BJ (cell line): ENCODE results near the gene SNRK. TPM values are rescaled to one million over a fixed set of nuclear protein-coding genes. Genes with fewer than 3 reads are reported as not detected.

Experiments used
- CTCF ChIA-PET: fragments of 350-600 bp; formaldehyde crosslinking; extraction: SDS; loops from one replicate; lab custom pipeline; 2021; ENCODE audit warnings: antibody characterized with exemption, inconsistent platforms; lab: Yijun Ruan, JAX
- POLR2A ChIA-PET: fragments of 300-600 bp; sonication (Branson Sonifier 250); formaldehyde crosslinking; extraction: SDS; loops from one replicate; lab custom pipeline; 2021; ENCODE audit warnings: antibody characterized with exemption; lab: Charles Lee
- DNase-seq: peaks from one replicate; pipeline ENCODE4 v3.0.0-alpha.2; 2011; ENCODE audit warnings: low read depth
- H3K27me3 ChIP-seq: 2 replicates; pipeline ENCODE4 v1.6.0; 2011; ENCODE audit warnings: low read length; ENCODE audit not compliant: control insufficient read depth, insufficient read depth
- H3K36me3 ChIP-seq: 2 replicates; pipeline ENCODE4 v1.5.1; 2011; ENCODE audit warnings: low read length; ENCODE audit not compliant: control insufficient read depth, insufficient read depth
- H3K4me3 ChIP-seq: 2 replicates; pipeline ENCODE4 v1.5.1; 2011; ENCODE audit warnings: low read depth, mild to moderate bottlenecking, control low read depth, low read length
- polyA plus RNA-seq: library from polyadenylated mRNA; depleted of rRNA; stranded (reverse); fragments of >200 nt; gene quantifications from 2 replicates; pipeline ENCODE4 v1.2.3, GENCODE V29; 2011
- TF ChIP-seq, protein P1 (sequence below): IDR thresholded peaks from 2 replicates; pipeline ENCODE4 v1.5.1; 2011; ENCODE audit warnings: low read depth, mild to moderate bottlenecking, control low read depth, inconsistent platforms, low read length, moderate library complexity; ENCODE audit not compliant: insufficient read depth

SNRK gene
- polyA plus RNA-seq, 1 experiment: 11.5 TPM

DNA sequence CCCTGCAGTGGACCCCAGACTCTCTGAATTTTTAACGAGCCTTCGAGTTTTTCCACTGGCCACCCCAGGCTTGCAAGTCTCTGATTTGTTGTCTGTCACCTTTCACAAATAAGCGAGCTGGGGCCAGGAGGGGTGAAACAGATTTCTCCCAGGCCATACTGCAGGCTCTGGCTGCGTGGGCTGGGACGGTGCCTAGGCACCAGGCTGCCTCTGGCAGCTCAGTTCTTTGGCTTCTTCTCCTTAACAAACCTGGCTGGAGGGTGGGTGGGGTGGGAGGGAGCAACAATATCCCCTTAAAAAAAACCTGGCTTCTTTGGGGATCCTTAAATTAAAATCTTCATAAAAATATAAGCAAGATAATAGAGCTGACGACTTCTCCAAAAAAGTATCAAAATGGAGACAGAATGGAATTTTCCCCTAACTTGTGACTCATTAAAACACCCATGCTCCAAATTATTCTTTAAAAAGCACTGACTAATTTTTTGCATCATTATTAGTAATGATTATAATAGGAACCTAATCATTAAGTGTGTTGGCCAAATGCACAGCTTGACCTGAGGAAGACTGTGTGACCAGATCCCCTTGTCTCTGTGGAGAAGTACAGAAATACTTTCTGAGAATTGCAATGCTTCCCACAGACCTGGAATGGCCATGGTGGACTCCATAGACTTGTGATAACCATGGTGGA, 84.1 kb downstream of the SNRK start:
- no peaks in the 10 kb centered on the region for H3K36me3 ChIP-seq
- H3K27me3 ChIP-seq: no peaks in the 10 kb centered on the region
- TF ChIP-seq, protein P1, sequence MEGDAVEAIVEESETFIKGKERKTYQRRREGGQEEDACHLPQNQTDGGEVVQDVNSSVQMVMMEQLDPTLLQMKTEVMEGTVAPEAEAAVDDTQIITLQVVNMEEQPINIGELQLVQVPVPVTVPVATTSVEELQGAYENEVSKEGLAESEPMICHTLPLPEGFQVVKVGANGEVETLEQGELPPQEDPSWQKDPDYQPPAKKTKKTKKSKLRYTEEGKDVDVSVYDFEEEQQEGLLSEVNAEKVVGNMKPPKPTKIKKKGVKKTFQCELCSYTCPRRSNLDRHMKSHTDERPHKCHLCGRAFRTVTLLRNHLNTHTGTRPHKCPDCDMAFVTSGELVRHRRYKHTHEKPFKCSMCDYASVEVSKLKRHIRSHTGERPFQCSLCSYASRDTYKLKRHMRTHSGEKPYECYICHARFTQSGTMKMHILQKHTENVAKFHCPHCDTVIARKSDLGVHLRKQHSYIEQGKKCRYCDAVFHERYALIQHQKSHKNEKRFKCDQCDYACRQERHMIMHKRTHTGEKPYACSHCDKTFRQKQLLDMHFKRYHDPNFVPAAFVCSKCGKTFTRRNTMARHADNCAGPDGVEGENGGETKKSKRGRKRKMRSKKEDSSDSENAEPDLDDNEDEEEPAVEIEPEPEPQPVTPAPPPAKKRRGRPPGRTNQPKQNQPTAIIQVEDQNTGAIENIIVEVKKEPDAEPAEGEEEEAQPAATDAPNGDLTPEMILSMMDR: no peak
- no peak for DNase-seq
- POLR2A ChIA-PET: interaction anchor here (0.5 kb wide), 1 partner anchor 627 kb away, joined by 15 read pairs; no protein-coding TSS in a partner anchor
- CTCF ChIA-PET: no interaction called here
- H3K4me3 ChIP-seq: no peak overlapping the region

DNA sequence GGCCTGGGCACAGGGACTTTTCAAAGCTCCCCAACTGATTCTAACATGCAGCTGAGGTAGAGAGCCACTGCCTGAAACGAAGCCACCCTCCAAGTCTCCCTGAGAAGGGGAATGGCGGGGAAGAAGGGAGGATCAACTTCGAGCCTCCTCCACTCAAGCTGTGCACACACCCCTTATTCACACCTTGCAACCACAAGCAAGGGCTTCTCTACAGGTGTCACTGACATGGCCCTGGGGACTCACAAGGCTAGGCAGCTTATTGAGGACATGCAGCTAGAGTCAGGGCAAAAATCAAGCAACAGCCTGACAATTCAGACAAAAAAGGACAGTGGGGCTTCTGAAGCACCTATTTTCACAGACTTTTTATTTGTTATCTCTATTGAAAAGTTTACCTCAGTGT, 85.2 kb downstream of the SNRK start:
- TF ChIP-seq, protein P1: no peak
- no peak for DNase-seq
- Histone ChIP-seq H3K36me3 (no peaks in the 10 kb centered on the region), H3K27me3 (no peaks in the 10 kb centered on the region), H3K4me3 (no peak overlapping the region)
- POLR2A ChIA-PET: no interaction called here
- CTCF ChIA-PET: no interaction called here

GRCh38 chr3:43372007-43372740, 85.8 kb downstream of the SNRK start:
- ChIA-PET POLR2A (no interaction called here), CTCF (no interaction called here)
- Histone ChIP-seq H3K36me3 (no peaks in the 10 kb centered on the region), H3K4me3 (no peak overlapping the region), H3K27me3 (no peaks in the 10 kb centered on the region)
- no peak for DNase-seq
- TF ChIP-seq, protein P1: no peak

DNA sequence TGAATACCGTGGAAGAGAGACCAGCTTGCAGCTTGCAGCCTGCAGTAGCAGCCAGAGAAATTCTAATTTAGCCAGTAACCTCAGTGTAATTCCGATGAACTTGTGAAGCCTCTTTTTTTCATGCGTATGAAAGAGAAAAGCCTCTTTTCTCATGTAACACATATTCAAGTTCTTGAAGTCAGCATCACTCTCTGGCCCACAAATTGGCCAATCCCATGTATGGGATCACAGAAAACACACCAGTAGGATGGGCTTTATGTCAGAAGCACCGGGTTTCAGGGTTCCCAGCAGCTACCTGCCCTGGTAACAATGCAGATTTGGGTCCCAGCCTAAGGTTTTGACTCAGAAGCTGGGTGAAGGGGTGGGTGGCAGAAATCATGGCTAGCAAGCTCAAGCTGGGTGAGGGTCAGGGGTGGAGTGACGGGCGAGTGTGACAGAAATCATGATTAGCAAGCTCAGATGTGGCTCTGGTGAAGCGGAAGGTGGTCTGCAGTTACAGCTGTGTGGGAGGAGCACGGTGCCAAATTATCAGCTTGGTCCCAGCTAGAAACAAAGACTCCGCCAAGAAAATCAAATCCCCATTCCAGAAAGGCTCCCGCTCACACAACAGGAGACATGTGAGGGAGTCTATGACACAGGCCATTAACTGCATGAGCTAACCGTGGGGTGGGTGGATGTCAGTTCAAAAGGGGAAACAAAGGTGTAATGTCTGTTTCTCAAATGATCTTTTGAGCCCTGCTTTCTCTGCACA, 86.6 kb downstream of the SNRK start:
- POLR2A ChIA-PET: no interaction called here
- CTCF ChIA-PET: interaction anchor here (0.9 kb wide), 1 partner anchor 16 kb away, joined by 3 read pairs; no protein-coding TSS in a partner anchor
- no peaks in the 10 kb centered on the region for H3K27me3 ChIP-seq
- no peaks in the 10 kb centered on the region for H3K36me3 ChIP-seq
- no peak for DNase-seq
- TF ChIP-seq, protein P1: no peak
- H3K4me3 ChIP-seq: no peak overlapping the region

DNA sequence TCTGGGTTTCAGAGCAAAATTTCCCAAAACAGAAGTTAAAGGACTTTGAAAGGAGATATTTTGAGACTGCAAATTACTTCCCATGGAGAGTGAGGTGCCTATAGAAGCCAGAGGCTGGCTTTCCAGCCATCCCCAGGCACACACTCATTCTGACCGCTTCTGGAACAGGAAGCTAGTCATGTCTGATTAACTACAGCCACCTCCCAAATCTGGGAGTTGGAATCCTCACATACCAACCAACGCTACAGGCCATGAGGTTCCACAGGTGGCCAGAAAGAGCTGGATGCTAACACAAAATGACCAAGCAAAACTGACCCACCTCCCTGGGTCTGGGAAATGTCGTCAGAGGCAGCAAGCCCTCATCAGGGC, 87.2 kb downstream of the SNRK start:
- Histone ChIP-seq H3K4me3 (no peak overlapping the region), H3K27me3 (no peaks in the 10 kb centered on the region), H3K36me3 (no peaks in the 10 kb centered on the region)
- TF ChIP-seq, protein P1: no peak
- POLR2A ChIA-PET: no interaction called here
- CTCF ChIA-PET: interaction anchor here (0.9 kb wide), 1 partner anchor 15 kb away, joined by 3 read pairs; no protein-coding TSS in a partner anchor
- no peak for DNase-seq
